BJ (cell line): ENCODE data around the gene SLCO2B1. TPM values are rescaled to one million over a fixed set of nuclear protein-coding genes. Genes with fewer than 3 reads are reported as not detected.

Source experiments
- CTCF ChIA-PET: fragments of 350-600 bp; formaldehyde crosslinking; extraction: SDS; loops from one replicate; lab custom pipeline; 2021; ENCODE audit warnings: antibody characterized with exemption, inconsistent platforms; lab: Yijun Ruan, JAX
- POLR2A ChIA-PET: fragments of 300-600 bp; sonication (Branson Sonifier 250); formaldehyde crosslinking; extraction: SDS; loops from one replicate; lab custom pipeline; 2021; ENCODE audit warnings: antibody characterized with exemption; lab: Charles Lee
- DNase-seq: peaks from one replicate; pipeline ENCODE4 v3.0.0-alpha.2; 2011; ENCODE audit warnings: low read depth
- H3K27me3 ChIP-seq: 2 replicates; pipeline ENCODE4 v1.6.0; 2011; ENCODE audit warnings: low read length; ENCODE audit not compliant: control insufficient read depth, insufficient read depth
- H3K36me3 ChIP-seq: 2 replicates; pipeline ENCODE4 v1.5.1; 2011; ENCODE audit warnings: low read length; ENCODE audit not compliant: control insufficient read depth, insufficient read depth
- H3K4me3 ChIP-seq: 2 replicates; pipeline ENCODE4 v1.5.1; 2011; ENCODE audit warnings: low read depth, mild to moderate bottlenecking, control low read depth, low read length
- CTCF ChIP-seq: IDR thresholded peaks from 2 replicates; pipeline ENCODE4 v1.5.1; 2011; ENCODE audit warnings: low read depth, mild to moderate bottlenecking, control low read depth, inconsistent platforms, low read length, moderate library complexity; ENCODE audit not compliant: insufficient read depth
- polyA plus RNA-seq: library from polyadenylated mRNA; depleted of rRNA; stranded (reverse); fragments of >200 nt; gene quantifications from 2 replicates; pipeline ENCODE4 v1.2.3, GENCODE V29; 2011

The SLCO2B1 gene
- polyA plus RNA-seq, 1 experiment, result not detected

- no peaks in the 10 kb centered on the region for H3K36me3 ChIP-seq
- TF ChIP-seq CTCF, result no peak
- H3K27me3 ChIP-seq, result peaks cover 15% of the 10 kb centered on the region
- no peak overlapping the region for H3K4me3 ChIP-seq
- CTCF ChIA-PET, result interaction anchor here (1.0 to 7.5 kb wide), 4 partner anchors 10 to 52 kb away, joined by 3 to 61 read pairs (median 4); no protein-coding TSS in a partner anchor
- DNase-seq, result no peak
- POLR2A ChIA-PET, result no interaction called here
Measured at GRCh38 chr11:75152651-75153427, 1.9 kb downstream of the SLCO2B1 start.

- H3K36me3 ChIP-seq, result no peaks in the 10 kb centered on the region
- H3K27me3 ChIP-seq, result peaks cover 15% of the 10 kb centered on the region
- no peak overlapping the region for H3K4me3 ChIP-seq
- no peak for TF ChIP-seq CTCF
- ChIA-PET POLR2A (no interaction called here), CTCF (interaction anchor here (1.0 to 7.5 kb wide), 2 partner anchors 12 to 93 kb away, joined by 3 to 61 read pairs; no protein-coding TSS in a partner anchor)
- no peak for DNase-seq
Measured at GRCh38 chr11:75154646-75155569, 4.0 kb downstream of the SLCO2B1 start.

- no peak for DNase-seq
- Histone ChIP-seq H3K4me3 (no peak overlapping the region), H3K27me3 (peaks cover 13% of the 10 kb centered on the region), H3K36me3 (no peaks in the 10 kb centered on the region)
- ChIA-PET POLR2A (no interaction called here), CTCF (interaction anchor here (7.5 kb wide), 1 partner anchor 13 kb away, joined by 61 read pairs; no protein-coding TSS in a partner anchor)
- no peak for TF ChIP-seq CTCF
Measured at GRCh38 chr11:75155570-75156422, 4.9 kb downstream of the SLCO2B1 start.

DNA sequence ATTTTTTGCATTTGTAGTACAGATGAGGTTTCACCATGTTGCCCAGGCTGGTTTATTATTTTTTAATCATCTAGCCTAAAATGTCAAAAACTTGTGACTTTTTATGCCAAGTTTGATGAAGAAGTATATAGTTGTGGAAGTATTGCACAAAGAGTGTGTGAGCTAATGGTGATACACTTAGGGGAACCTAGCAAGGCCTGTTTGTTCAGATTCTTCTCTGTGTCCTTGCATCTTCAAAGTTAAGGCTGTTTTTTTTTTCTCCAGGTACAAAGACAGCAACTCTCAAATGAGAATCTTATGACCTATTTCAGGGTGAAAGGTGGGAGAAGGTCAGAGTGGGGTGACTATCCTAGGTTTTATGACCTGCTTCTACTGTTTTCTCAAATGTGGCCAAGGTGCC is 7.3 kb downstream of the SLCO2B1 start:
- TF ChIP-seq CTCF, result no peak
- no peak overlapping the region for H3K4me3 ChIP-seq
- H3K36me3 ChIP-seq, result no peaks in the 10 kb centered on the region
- no peak for DNase-seq
- peaks cover 20% of the 10 kb centered on the region for H3K27me3 ChIP-seq
- ChIA-PET POLR2A (no interaction called here), CTCF (interaction anchor here (0.7 kb wide), 1 partner anchor 17 kb away, joined by 4 read pairs; no protein-coding TSS in a partner anchor)
